K562 (cell line): Measurements from ENCODE around the gene HSPA5. TPM values are rescaled to one million over a fixed set of nuclear protein-coding genes. Genes with fewer than 3 reads are reported as not detected.

ENCODE experiments used
- FOXK2 ChIP-seq, 2 experiments: fragments of 450-650 bp; IDR thresholded peaks in 1 of 2; conservative IDR thresholded peaks in 1 of 2; 2 replicates each; pipeline ENCODE4 v1.6.1; 2016; ENCODE audit warnings: low read depth in 2 of 2, mild to moderate bottlenecking in 1 of 2
- KAT2B ChIP-seq: IDR thresholded peaks from one replicate; pipeline ENCODE4 v1.6.1; 2012; ENCODE audit warnings: low read depth, mild to moderate bottlenecking, control low read depth, inconsistent platforms, low read length, moderate library complexity
- MEF2D ChIP-seq: conservative IDR thresholded peaks from 2 replicates; pipeline ENCODE4 v1.6.1; 2016; ENCODE audit warnings: low read depth, missing genetic modification characterization, missing compliant biosample characterization
- ZNF589 ChIP-seq: fragments of 200-800 bp; sonication (Bioruptor generic); IDR thresholded peaks from 2 replicates; pipeline ENCODE4 v1.6.1; 2016; ENCODE audit warnings: low read depth, missing genetic modification characterization, missing compliant biosample characterization
- polyA plus RNA-seq, 8 experiments: library from polyadenylated mRNA; depleted of rRNA in 4 of 8; stranded (reverse) in 5 of 8; unstranded in 3 of 8; fragments of >200 nt; fragmentation: Nextera tagmentation in 2 of 8; fragmentation: Illumina TruSeq in 1 of 8; extraction: Ambion mirVana in 2 of 8; extraction: Trizol in 1 of 8; gene quantifications; 2 replicates each; pipeline versions ENCODE4 v1.2.1 to v1.2.3, GENCODE V29; 2011 to 2014; ENCODE audit warnings: inconsistent platforms in 1 of 8, missing spikeins in 1 of 8
- total RNA-seq, 7 experiments: library from RNA; depleted of rRNA in 6 of 7; stranded (reverse); fragments of >200 nt in 6 of 7; fragmentation: Illumina TruSeq in 2 of 7; extraction: Trizol in 2 of 7; gene quantifications; 2 replicates each; pipeline versions ENCODE4 v1.2.1 to v1.2.3, GENCODE V29; 2011 to 2021; ENCODE audit warnings: low replicate concordance in 1 of 7
- TF ChIP-seq, protein P1 (sequence below): sonication (generic); formaldehyde crosslinking; IDR thresholded peaks from 2 replicates; pipeline ENCODE4 v1.8.0; 2023; ENCODE audit warnings: missing genetic modification reagents, mild to moderate bottlenecking, borderline replicate concordance
- TF ChIP-seq, protein P2 (sequence below): fragments of 250-450 bp; sonication (Bioruptor Pico); IDR thresholded peaks from 2 replicates; pipeline ENCODE4 v1.4.0; 2020; ENCODE audit warnings: mild to moderate bottlenecking, moderate library complexity
- TF ChIP-seq, protein P3 (sequence below): fragments of 450-650 bp; IDR thresholded peaks from 2 replicates; pipeline ENCODE4 v1.6.1; 2017; ENCODE audit warnings: antibody characterized with exemption

HSPA5 gene
- total and polyA plus RNA-seq, 9 of the 15 experiments (the other 6 are each of a cell fraction or from before 2014, with no cell fraction given): 48.0 to 265 (median 113) TPM

DNA sequence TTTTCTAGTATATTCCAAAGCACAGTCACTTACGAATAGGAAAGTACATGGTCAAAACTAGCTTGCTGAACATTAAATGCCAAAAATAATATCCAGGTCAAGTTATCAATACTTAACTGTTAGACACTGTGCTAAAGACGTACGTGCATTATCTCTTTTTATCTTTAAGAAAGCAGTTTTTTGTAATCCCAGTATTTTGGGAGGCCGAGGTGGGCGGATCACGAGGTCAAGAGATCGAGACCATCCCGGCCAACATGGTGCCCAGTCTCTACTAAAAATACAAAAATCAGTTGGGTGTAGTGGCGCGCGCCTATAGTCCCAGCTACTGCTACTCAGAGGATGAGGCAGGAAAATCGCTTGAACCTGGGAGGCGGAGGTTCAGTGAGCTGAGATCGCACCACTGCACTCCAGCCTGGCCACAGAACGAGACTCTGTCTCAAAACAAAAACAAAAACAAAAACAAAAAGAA is 2.7 kb upstream of the HSPA5 start (continued):
- TF ChIP-seq, protein P1, sequence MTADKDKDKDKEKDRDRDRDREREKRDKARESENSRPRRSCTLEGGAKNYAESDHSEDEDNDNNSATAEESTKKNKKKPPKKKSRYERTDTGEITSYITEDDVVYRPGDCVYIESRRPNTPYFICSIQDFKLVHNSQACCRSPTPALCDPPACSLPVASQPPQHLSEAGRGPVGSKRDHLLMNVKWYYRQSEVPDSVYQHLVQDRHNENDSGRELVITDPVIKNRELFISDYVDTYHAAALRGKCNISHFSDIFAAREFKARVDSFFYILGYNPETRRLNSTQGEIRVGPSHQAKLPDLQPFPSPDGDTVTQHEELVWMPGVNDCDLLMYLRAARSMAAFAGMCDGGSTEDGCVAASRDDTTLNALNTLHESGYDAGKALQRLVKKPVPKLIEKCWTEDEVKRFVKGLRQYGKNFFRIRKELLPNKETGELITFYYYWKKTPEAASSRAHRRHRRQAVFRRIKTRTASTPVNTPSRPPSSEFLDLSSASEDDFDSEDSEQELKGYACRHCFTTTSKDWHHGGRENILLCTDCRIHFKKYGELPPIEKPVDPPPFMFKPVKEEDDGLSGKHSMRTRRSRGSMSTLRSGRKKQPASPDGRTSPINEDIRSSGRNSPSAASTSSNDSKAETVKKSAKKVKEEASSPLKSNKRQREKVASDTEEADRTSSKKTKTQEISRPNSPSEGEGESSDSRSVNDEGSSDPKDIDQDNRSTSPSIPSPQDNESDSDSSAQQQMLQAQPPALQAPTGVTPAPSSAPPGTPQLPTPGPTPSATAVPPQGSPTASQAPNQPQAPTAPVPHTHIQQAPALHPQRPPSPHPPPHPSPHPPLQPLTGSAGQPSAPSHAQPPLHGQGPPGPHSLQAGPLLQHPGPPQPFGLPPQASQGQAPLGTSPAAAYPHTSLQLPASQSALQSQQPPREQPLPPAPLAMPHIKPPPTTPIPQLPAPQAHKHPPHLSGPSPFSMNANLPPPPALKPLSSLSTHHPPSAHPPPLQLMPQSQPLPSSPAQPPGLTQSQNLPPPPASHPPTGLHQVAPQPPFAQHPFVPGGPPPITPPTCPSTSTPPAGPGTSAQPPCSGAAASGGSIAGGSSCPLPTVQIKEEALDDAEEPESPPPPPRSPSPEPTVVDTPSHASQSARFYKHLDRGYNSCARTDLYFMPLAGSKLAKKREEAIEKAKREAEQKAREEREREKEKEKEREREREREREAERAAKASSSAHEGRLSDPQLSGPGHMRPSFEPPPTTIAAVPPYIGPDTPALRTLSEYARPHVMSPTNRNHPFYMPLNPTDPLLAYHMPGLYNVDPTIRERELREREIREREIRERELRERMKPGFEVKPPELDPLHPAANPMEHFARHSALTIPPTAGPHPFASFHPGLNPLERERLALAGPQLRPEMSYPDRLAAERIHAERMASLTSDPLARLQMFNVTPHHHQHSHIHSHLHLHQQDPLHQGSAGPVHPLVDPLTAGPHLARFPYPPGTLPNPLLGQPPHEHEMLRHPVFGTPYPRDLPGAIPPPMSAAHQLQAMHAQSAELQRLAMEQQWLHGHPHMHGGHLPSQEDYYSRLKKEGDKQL (CRISPR knock-in tag): no peak
- TF ChIP-seq, protein P2, sequence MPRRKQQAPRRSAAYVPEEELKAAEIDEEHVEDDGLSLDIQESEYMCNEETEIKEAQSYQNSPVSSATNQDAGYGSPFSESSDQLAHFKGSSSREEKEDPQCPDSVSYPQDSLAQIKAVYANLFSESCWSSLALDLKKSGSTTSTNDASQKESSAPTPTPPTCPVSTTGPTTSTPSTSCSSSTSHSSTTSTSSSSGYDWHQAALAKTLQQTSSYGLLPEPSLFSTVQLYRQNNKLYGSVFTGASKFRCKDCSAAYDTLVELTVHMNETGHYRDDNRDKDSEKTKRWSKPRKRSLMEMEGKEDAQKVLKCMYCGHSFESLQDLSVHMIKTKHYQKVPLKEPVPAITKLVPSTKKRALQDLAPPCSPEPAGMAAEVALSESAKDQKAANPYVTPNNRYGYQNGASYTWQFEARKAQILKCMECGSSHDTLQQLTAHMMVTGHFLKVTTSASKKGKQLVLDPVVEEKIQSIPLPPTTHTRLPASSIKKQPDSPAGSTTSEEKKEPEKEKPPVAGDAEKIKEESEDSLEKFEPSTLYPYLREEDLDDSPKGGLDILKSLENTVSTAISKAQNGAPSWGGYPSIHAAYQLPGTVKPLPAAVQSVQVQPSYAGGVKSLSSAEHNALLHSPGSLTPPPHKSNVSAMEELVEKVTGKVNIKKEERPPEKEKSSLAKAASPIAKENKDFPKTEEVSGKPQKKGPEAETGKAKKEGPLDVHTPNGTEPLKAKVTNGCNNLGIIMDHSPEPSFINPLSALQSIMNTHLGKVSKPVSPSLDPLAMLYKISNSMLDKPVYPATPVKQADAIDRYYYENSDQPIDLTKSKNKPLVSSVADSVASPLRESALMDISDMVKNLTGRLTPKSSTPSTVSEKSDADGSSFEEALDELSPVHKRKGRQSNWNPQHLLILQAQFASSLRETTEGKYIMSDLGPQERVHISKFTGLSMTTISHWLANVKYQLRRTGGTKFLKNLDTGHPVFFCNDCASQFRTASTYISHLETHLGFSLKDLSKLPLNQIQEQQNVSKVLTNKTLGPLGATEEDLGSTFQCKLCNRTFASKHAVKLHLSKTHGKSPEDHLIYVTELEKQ (CRISPR knock-in tag): no peak
- no peak for TF ChIP-seq FOXK2 (conservative IDR thresholded peaks at IDR 0.05 in 1 of 2, IDR thresholded peaks at IDR 0.05 in 1 of 2; ENCODE audit: low read depth in 2 of 2)
- peak; percentile 25; the same call in 1 of the 2 replicates for TF ChIP-seq ZNF589 (CRISPR knock-in tag)
- no peak for TF ChIP-seq KAT2B
- TF ChIP-seq MEF2D (tag): peak; percentile 31; the same call in 1 of the 2 replicates
- TF ChIP-seq, protein P3, sequence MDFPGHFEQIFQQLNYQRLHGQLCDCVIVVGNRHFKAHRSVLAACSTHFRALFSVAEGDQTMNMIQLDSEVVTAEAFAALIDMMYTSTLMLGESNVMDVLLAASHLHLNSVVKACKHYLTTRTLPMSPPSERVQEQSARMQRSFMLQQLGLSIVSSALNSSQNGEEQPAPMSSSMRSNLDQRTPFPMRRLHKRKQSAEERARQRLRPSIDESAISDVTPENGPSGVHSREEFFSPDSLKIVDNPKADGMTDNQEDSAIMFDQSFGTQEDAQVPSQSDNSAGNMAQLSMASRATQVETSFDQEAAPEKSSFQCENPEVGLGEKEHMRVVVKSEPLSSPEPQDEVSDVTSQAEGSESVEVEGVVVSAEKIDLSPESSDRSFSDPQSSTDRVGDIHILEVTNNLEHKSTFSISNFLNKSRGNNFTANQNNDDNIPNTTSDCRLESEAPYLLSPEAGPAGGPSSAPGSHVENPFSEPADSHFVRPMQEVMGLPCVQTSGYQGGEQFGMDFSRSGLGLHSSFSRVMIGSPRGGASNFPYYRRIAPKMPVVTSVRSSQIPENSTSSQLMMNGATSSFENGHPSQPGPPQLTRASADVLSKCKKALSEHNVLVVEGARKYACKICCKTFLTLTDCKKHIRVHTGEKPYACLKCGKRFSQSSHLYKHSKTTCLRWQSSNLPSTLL: no peak
